ENCODE data around the gene TRANK1.

TRANK1 gene

GRCh38 chr3:36923981-36924743 is 20.7 kb downstream of the TRANK1 start:
- in situ Hi-C loops (cut with HindIII; ENCODE audit: low sequenced_read_pairs) = no loop called here
- TF ChIP-seq CTCF (IDR thresholded peaks at IDR 0.05; ENCODE audit: low read depth, low read length, missing control alignments) = no peak
- no peak for DNase-seq (ENCODE audit: low read depth)
- H3K4me3 ChIP-seq (ENCODE audit: low read depth, low read length) = no peak overlapping the region

DNA sequence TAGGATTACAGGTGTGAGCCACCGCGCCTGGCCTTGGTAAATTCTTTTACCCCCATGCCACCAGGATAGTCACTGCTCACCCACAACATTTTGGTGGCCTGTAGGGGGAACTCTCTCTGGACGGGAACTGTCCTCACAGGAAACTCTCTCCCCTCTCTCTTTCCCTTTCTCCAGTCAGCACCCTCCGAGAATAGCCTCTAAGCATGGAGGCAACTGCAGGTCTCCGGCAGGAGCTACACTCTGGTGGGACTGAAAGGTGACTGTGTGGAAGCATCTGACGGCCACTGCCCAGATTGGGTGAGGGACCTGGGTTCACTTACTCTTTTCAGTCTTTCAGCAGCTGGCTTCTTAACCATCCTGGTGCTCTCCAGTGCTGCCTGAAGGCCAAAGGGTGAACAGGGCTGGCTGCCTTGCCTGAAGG is 21.3 kb downstream of the TRANK1 start:
- DNase-seq (ENCODE audit: low read depth) = no peak
- in situ Hi-C loops (cut with HindIII; ENCODE audit: low sequenced_read_pairs) = no loop called here
- H3K4me3 ChIP-seq (ENCODE audit: low read depth, low read length) = no peak overlapping the region
- no peak for TF ChIP-seq CTCF (IDR thresholded peaks at IDR 0.05; ENCODE audit: low read depth, low read length, missing control alignments)

DNA sequence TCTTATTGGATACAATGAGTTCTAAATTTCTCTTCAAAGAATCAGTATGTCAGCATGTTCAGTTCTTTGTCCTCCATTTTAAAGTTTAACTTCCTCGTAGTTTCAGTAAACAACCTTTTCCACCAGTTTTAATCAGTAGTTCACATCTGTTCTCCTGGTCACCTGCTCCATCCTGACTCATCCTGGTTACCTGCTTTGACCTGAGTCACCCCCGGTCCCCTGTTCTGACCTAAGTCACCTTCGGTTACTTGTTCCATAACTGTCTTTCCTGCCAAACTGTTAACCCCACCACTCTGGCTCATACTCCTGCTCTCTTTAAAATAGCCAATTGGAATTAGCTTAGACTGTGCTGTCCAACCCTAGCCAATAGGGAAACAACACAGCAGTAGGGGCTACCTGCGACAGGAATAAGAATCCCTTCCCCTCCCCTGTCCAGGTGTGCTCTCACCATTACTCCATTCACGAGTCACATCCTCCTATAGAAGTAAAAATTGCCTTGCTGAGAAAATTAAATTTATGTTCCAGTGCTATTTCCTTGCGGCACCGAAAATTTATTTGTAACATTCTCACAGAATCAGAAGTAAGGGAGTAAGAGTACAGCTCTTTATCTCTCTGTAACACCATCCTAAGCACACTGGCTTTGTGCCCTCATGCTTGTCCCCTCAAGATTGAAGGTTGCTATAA is 23.8 kb downstream of the TRANK1 start:
- in situ Hi-C loops (cut with HindIII; ENCODE audit: low sequenced_read_pairs) = no loop called here
- H3K4me3 ChIP-seq (ENCODE audit: low read depth, low read length) = no peak overlapping the region
- TF ChIP-seq CTCF (IDR thresholded peaks at IDR 0.05; ENCODE audit: low read depth, low read length, missing control alignments) = no peak

GRCh38 chr3:36919439-36920160 is 25.3 kb downstream of the TRANK1 start:
- H3K4me3 ChIP-seq (ENCODE audit: low read depth, low read length) = no peak overlapping the region
- TF ChIP-seq CTCF (IDR thresholded peaks at IDR 0.05; ENCODE audit: low read depth, low read length, missing control alignments) = no peak
- no peak for DNase-seq (ENCODE audit: low read depth)
- in situ Hi-C loops (cut with HindIII; ENCODE audit: low sequenced_read_pairs) = no loop called here

More for the DNA sequence above, 23.8 kb downstream of the TRANK1 start:
- no peak for DNase-seq (ENCODE audit: low read depth)

GRCh38 chr3:36918050-36918449 is 26.8 kb downstream of the TRANK1 start:
- no peak for DNase-seq (ENCODE audit: low read depth)
- H3K4me3 ChIP-seq (ENCODE audit: low read depth, low read length) = no peak overlapping the region
- in situ Hi-C loops (cut with HindIII; ENCODE audit: low sequenced_read_pairs) = no loop called here
- TF ChIP-seq CTCF (IDR thresholded peaks at IDR 0.05; ENCODE audit: low read depth, low read length, missing control alignments) = no peak

DNA sequence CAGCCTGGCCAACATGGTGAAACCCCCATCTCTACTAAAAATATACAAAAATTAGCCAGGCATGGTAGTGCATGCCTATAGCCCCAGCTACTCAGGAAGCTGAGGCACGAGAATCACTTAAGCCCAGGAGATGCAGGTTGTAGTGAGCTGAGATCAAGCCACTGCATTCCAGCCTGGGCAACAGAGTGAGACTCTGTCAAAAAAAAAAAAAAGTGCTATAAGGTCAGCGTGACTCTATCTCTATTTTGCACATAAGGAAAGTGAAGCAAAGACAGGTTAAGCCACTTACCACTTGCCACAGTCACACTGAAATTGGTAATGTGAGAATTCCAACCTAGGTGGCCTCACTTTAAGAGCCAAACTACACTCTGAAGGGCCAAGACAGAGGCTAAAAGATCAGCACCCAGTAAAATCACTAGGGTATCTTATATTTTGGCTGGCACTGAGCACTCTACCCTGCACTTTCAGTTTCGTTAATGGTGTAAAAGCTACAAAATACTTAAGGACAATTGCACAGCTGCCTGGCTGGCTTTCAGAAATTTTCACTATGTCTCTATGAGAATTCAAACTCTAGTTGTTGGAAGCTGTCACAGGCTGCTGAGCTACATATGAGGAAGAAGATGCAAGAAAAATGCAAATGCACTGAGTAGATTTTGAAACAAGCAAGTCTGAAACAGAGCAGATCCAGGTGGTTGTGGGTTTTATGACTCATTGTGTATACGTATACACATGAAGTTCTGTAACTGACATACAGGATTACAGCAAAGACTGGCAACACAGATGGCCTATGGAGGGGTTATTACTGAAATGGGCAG is 32.7 kb downstream of the TRANK1 start:
- in situ Hi-C loops (cut with HindIII; ENCODE audit: low sequenced_read_pairs) = no loop called here
- no peak overlapping the region for H3K4me3 ChIP-seq (ENCODE audit: low read depth, low read length)
- DNase-seq (ENCODE audit: low read depth) = peak; percentile 50
- TF ChIP-seq CTCF (IDR thresholded peaks at IDR 0.05; ENCODE audit: low read depth, low read length, missing control alignments) = no peak
